Measurements from ENCODE around the gene CCDC177.

Gene CCDC177

GRCh38 chr14:69560826-69561225 lies 13.8 kb downstream of the CCDC177 start:
- TF ChIP-seq, protein P1, sequence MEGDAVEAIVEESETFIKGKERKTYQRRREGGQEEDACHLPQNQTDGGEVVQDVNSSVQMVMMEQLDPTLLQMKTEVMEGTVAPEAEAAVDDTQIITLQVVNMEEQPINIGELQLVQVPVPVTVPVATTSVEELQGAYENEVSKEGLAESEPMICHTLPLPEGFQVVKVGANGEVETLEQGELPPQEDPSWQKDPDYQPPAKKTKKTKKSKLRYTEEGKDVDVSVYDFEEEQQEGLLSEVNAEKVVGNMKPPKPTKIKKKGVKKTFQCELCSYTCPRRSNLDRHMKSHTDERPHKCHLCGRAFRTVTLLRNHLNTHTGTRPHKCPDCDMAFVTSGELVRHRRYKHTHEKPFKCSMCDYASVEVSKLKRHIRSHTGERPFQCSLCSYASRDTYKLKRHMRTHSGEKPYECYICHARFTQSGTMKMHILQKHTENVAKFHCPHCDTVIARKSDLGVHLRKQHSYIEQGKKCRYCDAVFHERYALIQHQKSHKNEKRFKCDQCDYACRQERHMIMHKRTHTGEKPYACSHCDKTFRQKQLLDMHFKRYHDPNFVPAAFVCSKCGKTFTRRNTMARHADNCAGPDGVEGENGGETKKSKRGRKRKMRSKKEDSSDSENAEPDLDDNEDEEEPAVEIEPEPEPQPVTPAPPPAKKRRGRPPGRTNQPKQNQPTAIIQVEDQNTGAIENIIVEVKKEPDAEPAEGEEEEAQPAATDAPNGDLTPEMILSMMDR (IDR thresholded peaks at IDR 0.05; ENCODE audit: control insufficient read depth, insufficient read depth, low read depth, low read length, missing control alignments) = no peak
- H3K4me3 ChIP-seq (ENCODE audit: control insufficient read depth, low read depth, low read length) = no peak overlapping the region
- DNase-seq (ENCODE audit: low read depth) = no peak

- TF ChIP-seq, protein P1 (IDR thresholded peaks at IDR 0.05; ENCODE audit: control insufficient read depth, insufficient read depth, low read depth, low read length, missing control alignments) = no peak
- no peak for DNase-seq (ENCODE audit: low read depth)
- H3K4me3 ChIP-seq (ENCODE audit: control insufficient read depth, low read depth, low read length) = no peak overlapping the region
Measured at GRCh38 chr14:69559581-69560011, 15.1 kb downstream of the CCDC177 start.

DNA sequence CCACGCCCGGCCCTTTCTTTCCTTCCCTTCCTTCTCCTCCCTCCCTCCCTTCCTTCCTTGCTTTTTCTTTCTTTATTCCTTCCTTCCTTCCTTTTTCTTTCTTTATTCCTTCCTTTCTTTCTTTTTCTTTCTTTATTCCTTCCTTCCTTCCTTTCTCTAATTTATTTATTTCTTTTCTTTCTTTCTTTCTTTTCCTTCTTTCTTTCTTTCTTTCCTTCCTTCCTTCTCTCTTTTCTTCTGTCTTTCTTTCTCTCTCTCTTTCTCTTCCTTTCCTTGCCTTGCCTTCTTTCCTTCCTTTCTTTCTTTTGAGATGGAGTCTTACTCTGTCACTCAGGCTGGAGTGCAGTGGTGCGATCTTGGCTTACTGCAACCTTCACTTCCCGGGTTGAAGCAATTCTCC lies 15.9 kb downstream of the CCDC177 start:
- TF ChIP-seq, protein P1 (IDR thresholded peaks at IDR 0.05; ENCODE audit: control insufficient read depth, insufficient read depth, low read depth, low read length, missing control alignments) = no peak
- no peak for DNase-seq (ENCODE audit: low read depth)
- H3K4me3 ChIP-seq (ENCODE audit: control insufficient read depth, low read depth, low read length) = no peak overlapping the region

DNA sequence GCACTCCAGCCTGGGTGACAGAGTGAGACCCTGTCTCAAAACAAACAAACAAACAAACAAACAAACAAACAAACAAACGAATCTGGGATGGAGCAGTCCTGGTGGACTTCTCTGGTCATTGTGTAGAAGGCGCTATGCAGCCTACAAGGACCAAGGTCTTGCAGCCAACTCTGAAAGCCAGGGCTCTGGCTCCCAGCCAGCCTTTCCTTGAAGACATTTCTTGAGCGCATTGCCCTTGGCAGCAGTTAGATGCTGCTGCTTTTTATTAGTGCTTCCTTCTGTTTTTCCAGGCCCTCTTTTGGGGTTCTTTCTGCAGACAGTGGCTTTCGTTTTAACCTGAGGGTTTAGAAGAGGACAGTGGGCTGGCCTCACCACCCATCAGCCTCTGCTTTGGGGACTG lies 20.2 kb downstream of the CCDC177 start:
- no peak for DNase-seq (ENCODE audit: low read depth)
- TF ChIP-seq, protein P1 (IDR thresholded peaks at IDR 0.05; ENCODE audit: control insufficient read depth, insufficient read depth, low read depth, low read length, missing control alignments) = no peak
- no peak overlapping the region for H3K4me3 ChIP-seq (ENCODE audit: control insufficient read depth, low read depth, low read length)

DNA sequence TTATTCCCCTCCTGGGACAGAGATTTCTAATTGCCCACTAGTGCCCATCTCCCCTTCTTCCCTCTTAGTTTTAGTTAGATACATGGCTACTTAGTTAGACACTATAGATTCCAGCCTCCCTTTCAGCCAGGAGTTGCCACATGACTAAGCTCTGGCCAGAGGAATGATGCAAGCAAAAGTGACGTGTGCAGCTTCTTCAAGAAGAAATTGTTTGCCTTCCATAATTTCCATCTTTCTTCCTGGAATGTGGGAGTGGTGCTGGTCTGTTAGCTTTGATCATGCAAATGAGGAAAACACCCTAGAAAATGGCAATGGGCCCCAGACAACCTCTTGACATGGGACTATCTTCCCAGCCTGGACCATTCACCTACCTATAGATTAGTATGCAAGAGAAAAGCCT lies 21.4 kb downstream of the CCDC177 start:
- DNase-seq (ENCODE audit: low read depth) = peak; percentile 52
- H3K4me3 ChIP-seq (ENCODE audit: control insufficient read depth, low read depth, low read length) = no peak overlapping the region
- TF ChIP-seq, protein P1 (IDR thresholded peaks at IDR 0.05; ENCODE audit: control insufficient read depth, insufficient read depth, low read depth, low read length, missing control alignments) = no peak

DNA sequence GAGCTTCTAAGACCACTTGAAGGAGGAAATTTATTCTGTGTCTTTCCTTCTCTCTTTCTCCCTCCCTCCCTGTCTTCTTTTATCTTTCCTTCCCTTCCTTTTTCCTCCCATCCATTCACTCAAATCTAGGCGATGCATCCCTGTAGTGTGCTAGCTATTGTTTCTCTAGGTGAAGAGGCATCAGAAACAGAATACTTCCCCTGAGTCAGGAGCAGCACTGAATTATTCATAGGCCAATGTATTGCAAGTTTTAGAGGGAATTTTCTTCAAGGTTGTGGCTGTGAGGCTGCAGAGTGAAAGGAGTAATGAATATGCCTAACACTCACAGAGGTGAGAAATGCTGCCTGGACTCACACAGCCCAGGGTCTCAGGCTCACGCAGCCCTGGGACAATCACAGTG lies 23.2 kb downstream of the CCDC177 start:
- DNase-seq (ENCODE audit: low read depth) = no peak
- no peak overlapping the region for H3K4me3 ChIP-seq (ENCODE audit: control insufficient read depth, low read depth, low read length)
- TF ChIP-seq, protein P1 (IDR thresholded peaks at IDR 0.05; ENCODE audit: control insufficient read depth, insufficient read depth, low read depth, low read length, missing control alignments) = no peak

- H3K4me3 ChIP-seq (ENCODE audit: control insufficient read depth, low read depth, low read length) = no peak overlapping the region
- TF ChIP-seq, protein P1 (IDR thresholded peaks at IDR 0.05; ENCODE audit: control insufficient read depth, insufficient read depth, low read depth, low read length, missing control alignments) = no peak
- DNase-seq (ENCODE audit: low read depth) = no peak
Measured at GRCh38 chr14:69548566-69548965, 26.1 kb downstream of the CCDC177 start.
